ENCODE measurements around the gene TAF12.
"Not testable (repeated sequence)": the region's sequence is repeated elsewhere in the genome, so short reads cannot be mapped to it uniquely, and the experiment has no call there.

Gene TAF12, protein sequence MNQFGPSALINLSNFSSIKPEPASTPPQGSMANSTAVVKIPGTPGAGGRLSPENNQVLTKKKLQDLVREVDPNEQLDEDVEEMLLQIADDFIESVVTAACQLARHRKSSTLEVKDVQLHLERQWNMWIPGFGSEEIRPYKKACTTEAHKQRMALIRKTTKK

GRCh38 chr1:28642847-28643635, at the start of gene TAF12:
TAF12 (minus strand) TSS chr1:28643067; CDS start chr1:28622081, 20,986 bp downstream.
- peak; percentile 75 for DNase-seq

GRCh38 chr1:28691627-28692026, 48.8 kb upstream of the TAF12 start:
- DNase-seq: not testable (repeated sequence)

GRCh38 chr1:28684937-28685336, 42.1 kb upstream of the TAF12 start:
- no peak for DNase-seq

DNA sequence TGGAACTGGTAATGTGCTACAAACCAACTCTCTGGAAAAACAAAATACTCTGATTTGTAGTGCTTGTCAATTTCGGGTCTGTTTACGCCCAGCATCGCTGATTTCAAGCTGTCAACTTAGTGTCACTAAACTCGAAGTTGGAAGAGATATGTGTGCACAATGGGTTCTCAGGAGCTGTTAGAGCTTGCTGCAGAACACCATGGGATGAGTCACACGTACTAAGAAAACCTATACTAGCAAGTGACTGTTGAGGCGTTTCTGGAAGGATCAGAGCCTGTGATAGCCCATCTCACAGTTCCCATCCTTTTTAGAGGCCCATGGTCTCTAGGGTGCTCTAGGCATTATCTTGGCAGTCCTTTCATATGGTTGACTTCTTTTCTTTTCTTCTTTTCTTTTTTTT, 40.0 kb upstream of the TAF12 start:
- DNase-seq: no peak

GRCh38 chr1:28680151-28680550, 37.3 kb upstream of the TAF12 start:
- DNase-seq: no peak

GRCh38 chr1:28675924-28676257, 33.0 kb upstream of the TAF12 start:
- no peak for DNase-seq

DNA sequence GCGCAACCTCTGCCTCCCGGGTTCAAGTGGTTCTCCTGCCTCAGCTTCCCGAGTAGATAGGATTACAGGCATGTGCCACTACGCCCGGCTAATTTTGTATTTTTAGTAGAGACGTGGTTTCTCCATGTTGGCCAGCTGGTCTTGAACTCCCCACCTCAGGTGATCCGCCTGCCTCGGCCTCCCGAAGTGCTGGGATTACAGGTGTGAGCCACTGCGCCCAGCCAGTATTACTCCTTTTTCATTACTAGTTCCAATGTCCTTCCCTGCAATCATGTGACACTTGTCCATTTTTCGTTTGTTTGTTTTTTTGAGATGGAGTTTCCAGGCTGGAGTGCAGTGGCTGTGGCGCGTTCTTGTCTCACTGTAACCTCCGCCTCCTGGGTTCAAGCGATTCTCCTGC, 30.1 kb upstream of the TAF12 start:
- DNase-seq: not testable (repeated sequence)

GRCh38 chr1:28671254-28671780, 28.4 kb upstream of the TAF12 start:
- no peak for DNase-seq

- no peak for DNase-seq
Measured at GRCh38 chr1:28668956-28669723, 26.3 kb upstream of the TAF12 start.

DNA sequence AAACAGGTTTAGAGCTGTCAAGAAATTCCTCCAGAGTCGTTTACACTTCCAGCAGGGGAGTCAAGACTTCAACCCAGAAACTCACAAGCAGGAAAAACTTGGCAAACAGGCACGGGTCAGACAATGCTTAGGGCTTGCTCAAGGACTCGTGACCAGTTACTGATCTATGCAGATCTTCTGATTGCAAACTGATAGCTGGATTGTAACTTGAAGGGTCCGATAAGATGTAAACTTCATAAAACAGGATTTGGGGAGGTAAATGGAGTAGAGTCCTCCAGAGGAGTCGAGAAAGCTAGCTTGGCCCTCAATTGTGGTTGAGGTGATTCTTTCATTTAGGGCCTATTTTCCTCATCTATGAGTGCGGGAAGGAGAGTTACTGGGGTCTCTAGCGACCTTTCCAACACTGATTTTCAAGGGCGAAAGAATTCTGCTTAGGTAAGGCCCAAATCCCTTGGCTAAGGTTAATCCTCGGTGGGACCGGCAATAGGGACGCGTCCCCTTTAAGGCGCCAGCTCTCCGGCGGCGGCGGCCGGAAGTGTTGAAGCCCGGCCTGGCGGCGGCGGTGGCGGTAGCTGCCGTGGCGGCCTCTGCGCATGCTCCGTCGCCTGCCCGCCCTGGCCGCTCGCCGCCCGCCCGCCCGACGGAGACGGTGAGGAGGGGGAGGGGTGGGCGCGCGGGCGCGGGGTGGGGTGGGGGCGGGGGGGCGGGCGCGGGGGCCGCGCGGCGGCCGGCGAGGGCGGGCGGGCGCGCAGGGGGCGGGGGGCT, 25.5 kb upstream of the TAF12 start, which contains the start of gene GMEB1:
TSS of gene GMEB1 (plus strand) at position 594 of the 765 bp plus-strand sequence. CDS start 14,829 bp downstream, outside the sequence.
- peak; percentile 38 for DNase-seq

DNA sequence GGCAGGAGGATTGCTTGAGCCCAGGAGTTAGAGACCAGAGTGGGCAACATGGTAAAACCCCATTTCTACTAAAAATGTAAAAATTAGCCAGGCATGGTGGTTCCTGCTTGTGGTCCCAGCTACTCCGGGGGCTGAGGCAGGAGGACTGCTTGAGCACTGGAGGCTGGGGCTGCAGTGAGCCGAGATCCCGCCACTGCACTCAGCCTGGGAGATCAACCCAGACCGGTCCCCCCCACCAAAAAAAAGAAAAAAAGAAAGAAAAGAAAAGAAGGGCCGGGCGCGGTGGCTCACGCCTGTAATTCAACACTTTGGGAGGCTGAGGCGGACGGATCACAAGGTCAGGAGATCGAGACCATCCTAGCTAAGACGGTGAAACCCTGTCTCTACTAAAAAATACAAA, 23.9 kb upstream of the TAF12 start:
- no peak for DNase-seq

- no peak for DNase-seq
Measured at GRCh38 chr1:28663871-28664470, 21.1 kb upstream of the TAF12 start.

DNA sequence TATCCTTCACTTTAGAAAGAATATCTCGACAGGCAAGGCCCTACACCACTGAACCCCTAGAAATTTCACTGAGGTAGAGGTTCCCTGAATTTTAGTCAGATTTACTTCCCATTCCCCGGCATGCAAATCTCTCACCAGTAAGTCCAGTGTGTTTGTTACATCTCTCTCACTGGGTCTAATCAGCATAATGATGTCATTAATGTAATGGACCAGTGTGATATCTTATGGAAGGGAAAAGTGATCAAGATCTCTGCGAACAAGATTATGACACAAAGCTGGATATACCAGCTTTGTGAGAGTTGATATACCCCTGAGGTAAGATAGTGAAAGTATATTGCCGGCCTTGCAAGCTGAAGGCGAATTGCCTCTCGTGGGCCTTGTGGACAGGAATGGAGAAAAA, 13.5 kb upstream of the TAF12 start:
- no peak for DNase-seq

DNA sequence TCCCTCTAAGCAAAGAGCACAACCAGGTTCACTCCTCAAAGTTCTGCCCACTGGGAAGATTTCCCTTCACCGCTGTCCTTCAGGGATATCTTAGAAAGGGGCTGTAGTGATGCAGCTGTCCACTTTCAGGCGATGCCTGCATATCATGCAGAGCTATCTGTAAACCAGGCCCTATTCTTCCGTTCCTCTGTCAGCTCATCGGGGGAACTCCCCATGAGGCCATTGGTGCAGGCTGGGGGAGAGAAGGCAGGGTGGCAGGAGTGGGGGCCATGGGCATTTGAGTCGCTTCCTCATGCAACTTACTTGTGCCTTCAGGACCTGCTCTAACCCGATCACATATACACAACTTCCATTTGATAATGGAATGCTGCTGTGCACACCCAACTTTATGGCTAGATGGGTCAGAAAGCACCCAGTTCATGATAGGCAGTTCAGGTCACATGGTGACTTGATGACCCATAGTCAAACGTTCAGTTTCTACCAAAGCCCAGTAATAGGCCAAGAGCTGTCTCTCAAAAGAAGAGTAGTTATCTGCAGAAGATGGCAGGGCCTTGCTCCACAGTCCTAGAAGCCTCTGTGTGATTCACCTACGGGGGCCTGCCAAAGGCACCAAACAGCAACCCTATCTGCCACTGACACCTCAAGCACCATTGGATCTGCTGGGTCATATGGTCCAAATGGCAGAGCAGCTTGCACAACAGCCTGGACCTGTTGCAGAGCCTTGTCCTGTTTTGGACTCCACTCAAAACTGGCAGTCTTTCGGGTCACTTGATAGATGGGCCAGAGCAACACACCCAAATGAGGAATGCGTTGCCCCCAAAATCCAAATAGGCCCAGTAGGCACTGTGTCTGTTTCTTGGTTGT, 12.8 kb upstream of the TAF12 start:
- DNase-seq: not testable (repeated sequence)

DNA sequence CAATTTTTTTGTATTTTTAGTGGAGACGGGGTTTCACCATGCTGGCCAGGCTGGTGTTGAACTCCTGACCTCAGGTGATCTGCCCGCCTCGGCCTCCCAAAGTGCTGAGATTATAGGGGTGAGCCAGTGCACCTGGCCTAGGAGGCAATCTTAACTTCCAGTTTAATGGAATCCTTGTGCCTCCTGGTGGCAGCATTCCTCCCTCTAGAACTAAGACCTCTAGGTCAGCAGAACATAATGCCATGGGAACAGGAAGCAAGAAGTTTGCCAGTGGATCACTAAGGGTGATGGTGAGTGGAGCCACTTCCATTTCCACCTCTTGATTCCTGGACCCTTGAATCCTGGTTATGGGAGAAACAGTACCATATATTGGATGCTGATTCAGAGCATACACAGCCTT, 11.0 kb upstream of the TAF12 start:
- not testable (repeated sequence) for DNase-seq

- DNase-seq: not testable (repeated sequence)
Measured at GRCh38 chr1:28653063-28653462, 10.2 kb upstream of the TAF12 start.

GRCh38 chr1:28648474-28649198, 5.8 kb upstream of the TAF12 start, which contains the start of gene RNU11:
RNU11 (plus strand) TSS chr1:28648600.
- peak; percentile 86 for DNase-seq

- peak; percentile 81 for DNase-seq
Measured at GRCh38 chr1:28648008-28648473, 5.2 kb upstream of the TAF12 start.

DNA sequence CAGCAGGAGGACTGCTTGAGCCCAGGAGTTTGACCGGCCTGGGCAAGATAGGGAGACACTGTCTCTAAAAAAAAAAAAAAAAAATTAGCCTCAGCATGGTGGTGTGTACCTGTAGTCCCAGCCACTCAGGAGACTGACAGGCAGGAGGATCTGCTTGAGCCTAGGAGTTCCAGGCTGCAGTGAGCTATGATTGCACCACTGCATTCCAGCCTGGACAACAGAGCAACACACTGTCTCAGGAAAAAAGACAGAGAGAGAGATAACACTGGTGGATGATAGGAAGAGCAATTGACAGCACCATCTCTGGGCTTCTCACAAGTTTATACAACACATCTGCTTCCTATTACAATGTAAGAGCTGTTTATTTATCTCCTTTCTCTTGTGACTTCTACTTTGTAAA, 3.2 kb upstream of the TAF12 start:
- DNase-seq: no peak

- DNase-seq: not testable (repeated sequence)
Measured at GRCh38 chr1:28645406-28645805, 2.5 kb upstream of the TAF12 start.

Measured in NCI-H524 treated with DMSO at 0.1 percent for 48 hours (cell line).